Skin epidermis (tissue), 12 donors: ENCODE data around the gene B9D2.
"Not testable (repeated sequence)": the region's sequence is repeated elsewhere in the genome, so short reads cannot be mapped to it uniquely, and the experiment has no call there.

Experiments used
- H3K27ac ChIP-seq, 21 experiments: fragments of 200-600 bp; sonication (generic) in 11 of 21; one replicate each; pipeline ENCODE4 v1.5.0; 2020; ENCODE audit warnings: mild to moderate bottlenecking in 3 of 21, inconsistent platforms in 2 of 21, moderate library complexity in 2 of 21
- H3K4me3 ChIP-seq, 7 experiments: fragments of 200-600 bp; sonication (generic) in 2 of 7; one replicate each; pipeline ENCODE4 v1.5.0; 2020; ENCODE audit warnings: inconsistent platforms in 2 of 7, mild to moderate bottlenecking in 2 of 7, moderate library complexity in 1 of 7

B9D2 gene, protein sequence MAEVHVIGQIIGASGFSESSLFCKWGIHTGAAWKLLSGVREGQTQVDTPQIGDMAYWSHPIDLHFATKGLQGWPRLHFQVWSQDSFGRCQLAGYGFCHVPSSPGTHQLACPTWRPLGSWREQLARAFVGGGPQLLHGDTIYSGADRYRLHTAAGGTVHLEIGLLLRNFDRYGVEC

DNA sequence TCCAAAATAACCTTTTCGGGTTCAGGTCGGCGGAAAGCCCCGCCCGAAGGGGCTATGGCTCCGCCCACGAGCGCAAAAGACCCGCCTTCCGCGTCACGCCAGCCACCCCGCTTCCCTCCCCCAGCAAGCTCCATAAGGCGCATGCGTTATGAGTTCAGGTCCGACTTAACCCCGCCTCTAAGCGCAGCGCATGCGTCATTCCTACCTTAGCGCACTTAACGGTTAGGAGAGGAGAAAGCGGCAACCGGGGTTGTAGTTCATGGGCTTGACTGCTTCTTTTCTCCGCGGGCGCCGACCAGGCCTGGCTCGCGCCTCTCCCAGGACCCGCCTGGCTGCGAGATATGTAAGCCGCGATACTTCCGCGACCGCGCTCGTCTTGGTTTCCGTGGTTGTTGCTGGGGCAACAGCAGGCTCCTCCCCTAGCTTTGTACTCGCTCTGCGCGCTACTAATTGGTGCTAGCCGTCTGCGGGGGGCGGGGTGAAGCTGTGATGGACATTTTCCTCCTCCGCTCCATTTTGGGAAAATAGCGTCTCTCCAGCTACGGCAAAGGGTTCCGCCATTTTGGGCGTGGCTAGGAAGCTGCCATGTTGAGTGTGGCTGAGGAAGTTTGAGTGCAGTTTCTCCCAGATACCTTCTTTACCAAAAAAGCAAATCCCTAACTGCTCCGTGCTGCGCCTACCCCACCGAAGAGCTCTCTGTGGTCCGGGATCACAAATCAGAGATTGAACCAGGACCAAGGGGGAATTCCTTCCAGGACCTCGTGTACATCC lies at the start of gene B9D2:
TSS of gene B9D2 (minus strand) at position 397 of the 771 bp plus-strand sequence. CDS start 630 bp downstream, outside the sequence.
- H3K4me3 ChIP-seq, result peak within 1 kb of the TSS; percentile 40 to 76 (median 64)
- peak within 1 kb of the TSS; percentile 71 to 99 (median 97) for H3K27ac ChIP-seq

DNA sequence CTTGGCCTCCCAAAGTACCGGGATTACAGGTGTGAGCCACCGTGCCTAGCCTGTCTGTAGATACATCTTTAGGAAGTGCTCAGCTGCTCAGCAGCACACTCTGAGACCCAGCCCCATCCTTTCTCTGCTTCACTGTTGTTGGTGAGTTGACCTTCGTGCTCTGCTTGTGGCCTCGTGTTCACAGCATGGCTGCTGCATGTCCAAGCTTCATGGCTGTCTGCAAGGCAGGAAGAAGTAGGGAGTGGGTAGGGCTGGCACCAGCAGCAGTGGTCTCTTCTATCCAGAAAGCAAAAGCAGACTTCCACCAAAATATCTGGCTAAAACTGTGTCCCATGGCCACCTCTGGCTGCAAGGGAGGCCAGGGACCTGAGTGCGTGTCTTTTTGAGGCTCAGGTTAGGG lies 49.0 kb upstream of the B9D2 start:
- Histone ChIP-seq H3K27ac (no peak overlapping the region), H3K4me3 (no peak overlapping the region)

DNA sequence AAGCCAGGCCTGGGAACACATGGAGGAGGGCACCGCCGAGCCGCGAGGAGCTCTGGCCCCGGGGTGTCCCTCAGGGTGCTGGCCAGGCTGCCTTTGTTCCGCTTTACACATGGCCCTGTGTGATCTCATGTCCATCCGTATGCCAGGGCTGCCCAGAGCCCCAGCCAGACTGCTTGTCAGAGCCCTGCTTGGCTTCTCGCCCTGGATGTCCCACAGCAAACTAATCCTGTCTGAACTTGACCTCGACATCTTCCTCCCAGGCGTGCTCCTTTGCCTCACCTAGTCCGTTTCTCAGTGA lies 48.0 kb upstream of the B9D2 start:
- H3K27ac ChIP-seq, result peak overlapping the region in 3 of 21 experiments; percentile 10 to 38 (median 31)
- H3K4me3 ChIP-seq, result no peak overlapping the region

DNA sequence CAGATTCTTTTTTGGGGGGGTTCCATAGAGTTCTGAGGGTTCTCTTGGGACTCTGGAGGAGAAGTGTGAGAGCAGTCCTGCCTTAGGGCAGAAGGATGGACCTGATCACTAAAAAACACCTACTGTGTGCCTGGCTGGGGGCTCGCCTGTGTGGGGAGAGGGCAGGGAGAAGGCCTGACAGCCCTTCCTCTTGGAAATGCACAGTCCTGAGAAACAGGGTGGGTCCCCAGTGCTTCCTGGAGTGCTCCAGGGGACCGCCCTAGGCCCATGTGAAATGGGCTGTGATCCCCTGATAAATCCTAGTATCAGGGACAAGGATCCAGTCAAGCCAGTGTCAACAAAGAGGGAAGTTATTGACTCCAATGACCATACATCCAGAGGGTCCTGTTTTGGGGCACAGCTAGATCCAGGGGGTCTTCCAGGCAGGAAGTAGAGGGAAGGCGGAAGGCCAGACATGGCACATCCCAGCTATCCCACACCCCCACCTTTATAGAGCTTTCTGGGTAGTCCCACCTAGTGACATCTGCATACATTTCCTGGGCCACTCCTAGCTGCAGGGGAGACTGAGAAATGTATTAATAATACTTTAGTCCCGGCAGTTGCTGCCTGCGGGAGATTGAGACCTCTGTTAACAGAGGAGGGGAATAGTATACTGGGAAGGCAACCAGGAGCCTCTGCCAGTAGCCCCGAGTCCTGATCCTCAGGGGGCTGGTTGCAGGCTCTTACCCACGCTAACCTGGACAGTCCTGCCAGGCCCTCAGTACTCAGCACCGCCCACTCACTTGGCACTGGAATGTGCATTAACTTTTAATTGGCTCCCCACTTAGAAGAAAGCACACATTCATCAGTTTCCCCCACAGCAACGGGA lies 47.4 kb upstream of the B9D2 start:
- H3K4me3 ChIP-seq, result no peak overlapping the region
- H3K27ac ChIP-seq, result peak overlapping the region in 4 of 21 experiments; percentile 3 to 51 (median 20)

DNA sequence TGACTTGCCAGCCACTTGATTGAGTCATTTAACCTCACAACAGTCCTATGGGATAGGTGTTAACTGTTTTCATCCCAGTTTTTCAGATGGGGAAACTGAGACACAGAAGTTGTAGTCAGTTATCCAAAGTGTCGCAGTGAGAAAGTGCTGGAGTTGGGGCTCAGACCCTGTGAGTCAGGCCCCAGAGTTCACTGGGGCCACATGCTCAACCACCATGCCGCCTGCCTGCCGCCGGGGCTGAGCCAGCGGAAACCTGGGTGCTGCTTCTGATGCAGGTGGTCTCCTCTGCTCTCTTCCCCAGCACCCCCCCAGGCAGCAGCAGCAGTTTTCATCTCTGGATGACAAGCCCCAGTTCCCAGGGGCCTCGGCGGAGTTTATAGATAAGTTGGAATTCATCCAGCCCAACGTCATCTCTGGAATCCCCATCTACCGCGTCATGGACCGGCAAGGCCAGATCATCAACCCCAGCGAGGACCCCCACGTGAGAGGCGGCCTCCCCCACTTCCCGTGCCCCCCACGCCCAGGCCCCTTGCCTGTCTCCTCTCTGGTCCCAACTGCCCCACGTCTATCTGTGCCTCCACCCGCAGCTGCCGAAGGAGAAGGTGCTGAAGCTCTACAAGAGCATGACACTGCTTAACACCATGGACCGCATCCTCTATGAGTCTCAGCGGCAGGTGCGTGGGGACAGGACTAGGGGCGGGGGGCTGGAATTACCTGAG lies 46.5 kb upstream of the B9D2 start:
- H3K4me3 ChIP-seq, result no peak overlapping the region
- H3K27ac ChIP-seq, result peak overlapping the region in 5 of 21 experiments; percentile 26 to 51 (median 31)

DNA sequence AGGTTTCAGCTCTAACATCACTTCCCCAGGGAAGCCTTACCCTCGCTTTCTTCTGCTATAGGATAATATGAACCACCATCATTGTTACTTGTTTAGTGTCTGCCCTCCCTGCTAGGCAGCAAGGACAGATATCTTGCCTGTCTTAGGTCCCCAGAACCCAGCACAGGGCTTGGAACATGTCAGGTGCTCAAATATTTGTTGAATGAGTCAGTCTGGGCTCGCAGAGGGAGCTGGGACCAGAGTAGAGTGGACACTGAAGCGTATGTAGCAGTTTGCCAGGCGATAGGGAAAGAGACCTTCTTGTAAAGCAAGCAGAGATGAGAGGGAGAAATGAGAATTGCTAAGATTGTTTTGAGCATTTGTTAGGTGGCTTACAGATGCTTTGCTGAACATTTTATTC lies 45.3 kb upstream of the B9D2 start:
- Histone ChIP-seq H3K27ac (peak overlapping the region in 6 of 21 experiments; percentile 11 to 69 (median 32)), H3K4me3 (no peak overlapping the region)

DNA sequence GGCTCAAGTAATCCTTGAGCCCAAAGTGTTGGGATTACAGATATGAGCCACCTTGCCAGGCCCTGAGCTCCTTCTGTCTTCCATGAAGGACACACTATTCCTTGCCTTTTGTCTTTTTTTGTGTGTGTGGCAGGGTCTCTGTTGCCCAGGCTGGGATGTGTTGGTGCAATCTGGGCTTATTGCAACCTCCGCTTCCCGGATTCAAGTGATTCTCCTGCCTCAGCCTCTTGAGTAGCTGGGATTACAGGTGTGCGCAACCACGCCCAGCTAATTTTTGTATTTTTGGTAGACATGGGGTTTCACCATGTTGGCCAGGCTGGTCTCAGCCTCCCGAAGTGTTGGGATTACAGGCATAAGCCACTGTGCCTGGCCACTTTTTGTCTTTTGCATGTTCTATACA lies 44.9 kb upstream of the B9D2 start:
- peak overlapping the region in 3 of 21 experiments; percentile 17 to 69 (median 54) for H3K27ac ChIP-seq
- not testable (repeated sequence) for H3K4me3 ChIP-seq

DNA sequence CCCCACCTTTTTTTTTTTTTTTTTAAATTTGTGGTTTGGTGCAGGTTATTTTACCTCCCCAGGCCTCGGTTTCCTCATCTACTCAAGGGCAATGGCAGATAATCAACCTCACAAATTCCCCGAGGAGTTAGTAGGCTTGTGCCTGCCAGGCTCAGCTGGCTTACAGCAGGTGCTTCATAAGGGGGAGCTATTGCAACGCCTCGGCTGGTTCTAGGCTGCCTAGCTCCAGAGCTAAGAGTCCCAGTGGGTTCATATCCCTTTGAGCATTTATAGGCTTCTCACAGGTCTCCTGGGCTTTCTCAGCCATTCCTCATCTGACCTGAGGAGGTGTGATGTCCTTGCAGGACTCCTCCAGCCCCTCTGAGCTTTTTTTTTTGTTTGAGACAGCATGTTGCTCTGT lies 44.3 kb upstream of the B9D2 start:
- H3K4me3 ChIP-seq, result no peak overlapping the region
- H3K27ac ChIP-seq, result peak overlapping the region in 2 of 21 experiments; percentile 13 to 14

DNA sequence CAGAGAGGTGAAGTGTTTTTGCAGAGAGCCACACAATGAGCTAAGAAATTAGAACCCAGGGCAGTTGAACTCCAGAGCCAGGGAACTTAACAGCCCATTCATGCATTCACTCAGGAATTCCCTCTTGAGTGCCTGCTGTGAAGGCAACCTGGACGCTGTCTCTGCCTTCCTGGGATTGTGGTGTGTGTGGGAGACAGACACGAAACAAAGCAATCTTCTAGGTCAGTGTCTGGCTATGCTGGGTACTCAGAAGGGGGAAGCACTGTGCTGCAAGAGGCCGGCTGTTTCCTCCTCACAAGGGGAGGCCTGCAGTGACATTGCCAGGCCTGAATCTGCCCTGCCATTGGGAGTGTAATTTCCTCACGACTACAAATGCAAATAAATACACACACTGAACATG lies 43.3 kb upstream of the B9D2 start:
- peak overlapping the region in 7 of 21 experiments; percentile 5 to 36 (median 17) for H3K27ac ChIP-seq
- H3K4me3 ChIP-seq, result no peak overlapping the region

DNA sequence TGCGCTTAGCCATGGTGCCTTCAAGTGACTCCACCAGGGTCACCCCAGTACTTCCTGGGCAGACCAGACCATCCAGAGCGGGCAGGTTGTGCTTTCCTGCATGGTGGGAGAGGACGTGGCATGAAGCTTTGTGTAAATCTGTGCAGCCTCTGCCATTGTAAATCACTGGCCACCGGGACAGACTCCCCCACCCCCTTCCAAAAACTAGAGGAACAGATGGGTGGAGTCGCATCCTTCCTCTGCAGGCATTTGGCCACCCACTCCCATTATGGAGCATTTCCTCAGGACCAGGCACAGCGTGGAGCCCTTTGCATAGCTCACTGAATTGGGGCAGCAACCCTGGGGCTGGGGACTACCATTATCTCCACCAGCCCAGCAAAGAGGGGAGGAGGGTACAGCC lies 41.8 kb upstream of the B9D2 start:
- peak overlapping the region in 1 of 21 experiments; percentile 45 for H3K27ac ChIP-seq

DNA sequence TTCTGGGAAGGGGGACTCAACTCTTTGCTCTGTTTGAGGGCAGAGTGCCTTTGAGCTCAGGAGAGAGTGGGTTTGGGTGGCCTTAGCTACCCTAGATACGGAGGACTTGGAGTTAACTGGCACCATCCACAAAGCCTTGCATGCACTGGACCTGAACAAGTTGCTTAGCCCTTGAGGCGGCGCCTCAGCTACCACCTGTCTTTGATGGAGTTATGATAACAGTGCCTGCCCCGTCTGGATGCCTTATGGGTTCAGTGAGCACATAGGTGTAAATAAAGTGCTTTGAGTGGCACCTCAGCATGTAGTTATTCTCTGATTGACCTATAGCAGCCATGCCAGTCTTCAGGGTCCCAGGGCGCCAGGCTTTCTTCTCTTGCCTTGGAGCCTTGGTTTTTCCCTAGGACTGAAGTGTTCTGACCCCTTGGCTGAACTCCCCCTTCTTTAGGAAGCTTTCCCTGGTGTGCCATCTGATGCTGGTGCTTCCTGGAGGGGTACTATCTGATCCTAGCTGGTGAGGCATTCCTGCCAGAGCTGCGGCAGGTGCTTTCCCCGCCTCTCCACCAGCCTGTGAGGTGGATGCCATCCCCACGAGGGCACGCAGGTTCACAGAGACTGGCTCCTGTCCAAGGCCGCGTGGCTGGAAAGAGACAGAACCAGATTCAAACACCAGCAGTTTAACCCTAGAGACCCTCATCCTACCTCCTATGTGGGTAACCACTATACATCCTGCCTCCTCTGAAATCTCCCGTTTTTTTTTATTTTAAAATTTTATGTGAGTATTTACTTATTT lies 39.4 kb upstream of the B9D2 start:
- H3K27ac ChIP-seq, result no peak overlapping the region
- no peak overlapping the region for H3K4me3 ChIP-seq

More for the DNA sequence above, 41.8 kb upstream of the B9D2 start:
- H3K4me3 ChIP-seq, result no peak overlapping the region

DNA sequence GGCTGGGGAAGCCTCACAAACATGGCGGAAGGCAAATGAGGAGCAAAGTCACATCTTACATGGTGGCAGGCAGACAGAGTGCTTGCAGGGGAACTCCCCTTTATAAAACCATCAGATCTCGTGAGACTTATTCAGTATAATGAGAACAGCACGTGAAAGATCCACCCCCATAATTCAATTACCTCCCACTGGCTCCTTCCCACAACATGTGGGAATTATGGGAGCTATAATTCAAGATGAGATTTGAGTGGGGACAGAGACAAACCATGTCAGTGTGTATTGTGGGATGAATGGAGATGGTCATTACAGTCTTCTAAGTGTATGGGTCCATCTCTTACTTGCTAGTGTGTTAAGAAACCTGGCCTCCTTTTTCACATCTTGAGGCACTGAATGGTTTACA lies 38.1 kb upstream of the B9D2 start:
- Histone ChIP-seq H3K27ac (no peak overlapping the region), H3K4me3 (no peak overlapping the region)

DNA sequence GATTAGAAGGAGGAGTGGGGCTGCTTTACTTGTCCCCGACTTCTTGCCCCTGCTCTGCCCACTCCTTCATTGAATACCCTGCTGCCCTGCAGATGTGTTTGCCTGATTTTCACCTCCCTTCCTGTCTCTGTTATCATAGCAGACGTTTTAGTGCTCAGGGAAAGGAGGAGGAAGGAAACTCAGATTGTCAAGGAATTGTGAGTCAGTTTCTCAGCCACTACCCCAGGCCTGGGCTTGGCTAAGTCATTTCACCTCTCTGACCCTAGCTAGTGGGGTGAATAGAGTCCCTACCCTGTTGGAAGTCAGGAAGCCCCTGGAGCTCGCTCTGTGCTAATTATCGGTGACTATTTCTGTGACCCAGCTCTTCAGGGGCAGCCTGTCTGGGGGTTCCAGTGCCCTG lies 37.5 kb upstream of the B9D2 start:
- Histone ChIP-seq H3K27ac (peak overlapping the region in 1 of 21 experiments; percentile 16), H3K4me3 (no peak overlapping the region)

DNA sequence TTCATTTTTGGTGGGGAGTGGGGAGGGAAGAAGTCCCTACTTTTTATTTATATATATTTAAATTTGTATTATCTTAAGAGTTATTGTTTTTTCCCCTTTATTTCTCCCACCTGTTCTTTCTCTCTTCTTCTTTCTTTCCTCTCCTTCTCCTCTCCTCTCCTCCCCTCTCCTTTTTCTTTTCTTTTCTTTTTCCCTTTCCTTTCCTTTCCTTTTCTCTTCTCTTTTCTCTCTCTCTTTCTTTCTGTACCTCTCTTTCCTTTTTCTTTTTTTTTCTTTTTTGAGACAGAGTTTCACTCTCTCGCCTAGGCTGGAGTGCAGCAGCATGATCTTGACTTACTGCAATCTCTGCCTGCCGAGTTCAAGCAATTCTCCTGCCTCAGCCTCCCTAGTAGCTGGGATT lies 35.6 kb upstream of the B9D2 start:
- Histone ChIP-seq H3K4me3 (no peak overlapping the region), H3K27ac (peak overlapping the region in 1 of 21 experiments; percentile 12)

DNA sequence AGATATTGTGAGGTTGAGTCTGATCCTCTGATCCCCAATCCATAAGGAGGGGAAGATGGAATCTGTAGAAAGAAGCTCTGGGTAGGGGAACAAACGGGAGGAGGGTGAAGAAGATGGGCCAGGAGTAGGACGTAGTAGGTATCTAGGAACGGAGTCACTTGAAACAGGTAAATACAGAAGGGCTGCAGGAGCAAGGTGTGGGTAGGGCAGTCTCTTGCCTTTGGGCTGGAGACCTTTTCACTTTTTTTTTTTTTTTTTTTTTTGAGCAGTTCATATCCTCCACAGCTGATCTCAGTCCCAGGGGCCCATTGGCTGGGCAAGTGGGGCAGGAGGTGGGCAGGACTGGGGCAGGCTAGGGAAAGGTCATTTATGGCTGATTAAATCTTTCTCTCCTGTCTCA lies 35.1 kb upstream of the B9D2 start:
- Histone ChIP-seq H3K27ac (peak overlapping the region in 1 of 21 experiments; percentile 90), H3K4me3 (peak overlapping the region in 2 of 7 experiments; percentile 87 to 97)

DNA sequence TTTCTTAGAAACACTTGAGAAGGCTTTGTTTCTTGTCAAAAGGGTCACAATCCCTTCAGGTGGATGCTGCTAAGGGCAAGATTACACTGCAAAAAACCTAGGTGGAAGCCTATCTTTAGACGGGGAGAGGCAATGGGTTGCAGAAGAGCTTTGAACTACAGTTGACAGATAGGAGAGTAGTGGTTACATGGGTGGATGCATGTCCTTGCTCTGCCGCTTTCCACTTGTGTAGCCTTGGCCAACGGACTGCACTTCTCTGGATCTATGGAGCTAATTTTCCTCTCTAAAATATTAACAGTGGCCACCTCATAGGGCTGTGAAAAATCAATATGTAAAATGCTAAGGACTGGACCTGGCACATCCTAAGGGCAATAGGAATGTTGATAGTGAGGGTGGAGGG lies 34.6 kb upstream of the B9D2 start:
- H3K4me3 ChIP-seq, result peak overlapping the region; percentile 68 to 97 (median 87)
- H3K27ac ChIP-seq, result peak overlapping the region in 14 of 21 experiments; percentile 80 to 98 (median 92)

DNA sequence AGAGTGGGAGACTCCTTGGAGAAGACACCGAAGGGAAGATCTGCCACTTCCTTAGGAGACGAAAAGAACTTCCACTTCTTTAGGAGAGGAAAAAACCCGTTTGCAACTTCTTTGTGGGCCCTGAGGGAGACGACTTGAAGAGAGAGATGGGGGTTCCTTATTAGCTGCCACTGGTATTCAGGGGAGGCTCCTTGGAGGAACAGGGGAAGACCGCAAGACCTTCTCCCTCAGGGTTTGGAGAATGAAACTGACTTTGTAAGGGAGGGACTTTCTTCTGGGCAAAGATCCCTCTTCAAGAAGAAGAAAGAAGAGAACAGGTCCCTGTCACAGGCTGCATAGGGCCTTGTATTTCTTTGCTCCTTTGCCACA lies 34.1 kb upstream of the B9D2 start:
- peak overlapping the region; percentile 63 to 98 (median 91) for H3K27ac ChIP-seq
- H3K4me3 ChIP-seq, result peak overlapping the region; percentile 68 to 97 (median 87)

DNA sequence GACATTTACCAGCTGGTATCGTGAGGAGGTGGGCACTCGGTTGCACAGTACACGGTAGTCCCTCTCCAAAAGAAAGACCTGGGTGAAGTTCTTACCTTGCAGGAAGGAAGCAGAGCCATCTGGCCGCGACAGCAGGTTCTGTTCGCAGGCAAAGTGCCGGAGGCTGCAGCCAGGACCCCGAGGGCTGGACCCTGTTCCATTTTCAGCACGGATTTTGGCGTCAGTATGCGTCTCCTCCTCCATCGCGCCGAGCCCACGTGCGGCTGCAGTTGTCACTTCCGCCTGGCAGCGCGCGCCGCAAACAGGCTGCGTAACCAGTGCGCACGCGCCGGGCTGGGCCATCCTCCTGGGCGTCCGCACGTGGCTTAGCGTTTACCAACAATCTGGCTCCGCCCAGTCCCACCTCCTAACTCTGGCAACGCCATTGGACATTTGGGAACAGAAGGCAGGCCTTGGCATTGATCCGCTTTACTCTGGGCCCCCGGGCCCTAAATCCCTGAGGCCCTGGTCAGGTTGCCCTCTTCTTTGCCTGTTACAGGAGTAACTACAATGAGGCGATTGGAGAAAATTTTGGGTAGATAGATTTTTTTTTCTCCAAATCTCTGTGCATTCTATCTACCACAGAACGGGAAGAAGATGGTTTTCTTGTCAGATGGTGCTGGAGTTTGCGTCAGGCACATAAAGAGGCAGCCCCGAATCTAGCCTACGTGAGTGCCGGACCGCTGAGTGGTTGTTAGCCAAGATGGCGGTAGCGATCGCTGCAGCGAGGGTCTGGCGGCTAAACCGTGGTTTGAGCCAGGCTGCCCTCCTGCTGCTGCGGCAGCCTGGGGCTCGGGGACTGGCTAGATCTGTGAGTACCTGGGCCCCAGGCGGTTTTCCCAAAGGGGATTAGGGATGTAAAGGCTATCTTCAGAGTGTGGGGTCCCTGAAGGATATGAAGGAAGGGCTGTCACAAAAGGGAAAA lies 33.4 kb upstream of the B9D2 start, which contains the start of the genes BCKDHA and EXOSC5:
TSS of gene BCKDHA (plus strand) at position 733 of the 964 bp plus-strand sequence. CDS start at position 743, 10 bp downstream.
TSS of gene EXOSC5 (minus strand) at position 274 of the 964 bp plus-strand sequence. CDS start at position 243, 31 bp downstream.
- Histone ChIP-seq H3K4me3 (peak within 1 kb of the TSS; percentile 68 to 97 (median 87)), H3K27ac (peak within 1 kb of the TSS; percentile 63 to 98 (median 91))
